Activated CD4-positive, alpha-beta T cell treated with anti-CD3 and anti-CD28 coated beads, Interleukin-10, Interleukin-2, amounts not matched to agents 100 ng/mL and 50 ng/mL, durations not matched to agents 16 hours and 8 hours (primary cell): ENCODE data around the gene ELFN2.

ENCODE experiments used
- DNase-seq: peaks from one replicate; pipeline ENCODE4 v3.0.0-alpha.2; 2020

Gene ELFN2

GRCh38 chr22:37454857-37455686 lies 27.8 kb upstream of the ELFN2 start:
- DNase-seq: no peak

DNA sequence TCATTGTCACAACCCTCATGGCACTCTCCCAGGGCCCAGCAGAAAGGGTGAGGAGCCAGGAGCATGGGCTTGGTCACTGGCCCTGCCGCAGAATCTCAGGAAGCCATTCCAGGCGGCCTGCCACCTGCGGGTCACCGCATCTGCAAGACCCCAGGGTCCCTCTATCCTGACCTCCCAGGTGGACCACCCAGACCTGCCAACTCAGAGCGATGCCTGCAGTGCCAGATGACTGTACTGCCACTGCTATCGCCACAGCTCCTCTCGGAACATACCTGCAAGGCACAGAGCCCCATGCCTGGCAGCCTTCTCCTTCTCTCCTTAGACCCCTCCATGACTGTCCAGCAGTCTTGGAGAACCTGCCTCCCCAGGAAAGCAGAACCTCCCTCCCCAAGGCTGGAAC lies 26.4 kb upstream of the ELFN2 start:
- no peak for DNase-seq

GRCh38 chr22:37451218-37451617 lies 23.9 kb upstream of the ELFN2 start:
- no peak for DNase-seq

- no peak for DNase-seq
These were observed 22.2 kb upstream of the ELFN2 start for GRCh38 chr22:37449331-37450001.

GRCh38 chr22:37448516-37449127 lies 21.3 kb upstream of the ELFN2 start:
- DNase-seq: no peak

- no peak for DNase-seq
These were observed 18.2 kb upstream of the ELFN2 start for GRCh38 chr22:37445501-37445900.

DNA sequence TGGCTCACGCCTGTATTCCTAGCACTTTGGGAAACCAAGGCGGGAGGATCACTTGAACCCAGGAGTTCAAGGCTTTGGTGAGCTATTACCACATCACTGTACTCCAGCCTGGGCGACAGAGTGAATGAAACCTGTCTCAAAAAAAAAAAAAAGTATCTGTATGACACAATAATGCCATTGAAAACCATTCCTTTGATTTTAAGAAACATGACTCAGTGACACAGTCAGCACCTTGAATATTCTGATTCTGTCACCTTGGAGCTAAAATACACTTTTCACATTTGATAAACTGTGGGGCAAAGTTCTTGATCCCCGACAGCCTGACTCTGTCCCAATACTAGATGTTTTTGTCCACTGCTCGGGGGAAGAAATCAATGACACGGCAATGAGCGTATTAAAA lies 16.7 kb upstream of the ELFN2 start:
- no peak for DNase-seq

GRCh38 chr22:37443086-37443485 lies 15.8 kb upstream of the ELFN2 start:
- DNase-seq: no peak

- peak; percentile 60 for DNase-seq
These were observed 15.3 kb upstream of the ELFN2 start for GRCh38 chr22:37442537-37442936.

DNA sequence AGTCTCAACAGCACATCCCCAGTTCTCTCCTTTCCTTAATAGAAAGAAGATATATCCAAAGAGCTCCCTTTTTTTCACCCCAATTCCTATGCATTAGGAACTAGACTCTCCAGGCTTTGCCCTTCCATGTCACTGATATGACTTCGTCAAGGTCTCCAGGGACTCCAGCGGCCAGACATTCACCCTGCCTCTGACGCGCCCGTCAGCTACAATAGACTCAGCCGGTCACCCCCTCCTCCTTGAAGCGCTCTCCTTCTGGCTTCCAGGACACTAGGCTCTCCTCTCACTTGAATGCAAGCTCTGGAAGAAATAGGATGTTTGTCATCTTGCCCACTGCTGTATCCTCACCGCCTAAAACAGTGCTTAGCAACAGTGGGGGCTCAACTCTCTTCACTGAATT lies 14.9 kb upstream of the ELFN2 start:
- no peak for DNase-seq

DNA sequence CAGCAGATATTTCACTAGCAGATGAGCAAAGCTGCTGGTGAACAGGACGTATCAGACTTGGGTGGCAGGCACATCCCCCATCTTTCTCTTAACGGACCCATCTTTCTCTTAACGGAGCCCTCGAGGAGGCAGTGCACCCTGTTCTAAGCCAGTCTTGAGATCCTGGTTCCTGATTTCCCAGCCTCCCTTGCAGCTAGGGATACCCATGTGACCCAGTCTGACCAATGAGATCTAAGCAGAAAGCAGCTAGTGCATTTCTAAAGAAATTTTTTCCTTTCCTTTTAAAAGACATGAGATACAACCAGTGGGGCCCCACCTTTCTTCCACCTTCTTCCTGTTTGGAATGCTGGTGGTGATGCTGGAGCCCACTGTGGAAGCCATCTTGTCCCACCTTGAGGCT lies 13.6 kb upstream of the ELFN2 start:
- DNase-seq: no peak

- no peak for DNase-seq
These were observed 12.1 kb upstream of the ELFN2 start for GRCh38 chr22:37439347-37439746.

DNA sequence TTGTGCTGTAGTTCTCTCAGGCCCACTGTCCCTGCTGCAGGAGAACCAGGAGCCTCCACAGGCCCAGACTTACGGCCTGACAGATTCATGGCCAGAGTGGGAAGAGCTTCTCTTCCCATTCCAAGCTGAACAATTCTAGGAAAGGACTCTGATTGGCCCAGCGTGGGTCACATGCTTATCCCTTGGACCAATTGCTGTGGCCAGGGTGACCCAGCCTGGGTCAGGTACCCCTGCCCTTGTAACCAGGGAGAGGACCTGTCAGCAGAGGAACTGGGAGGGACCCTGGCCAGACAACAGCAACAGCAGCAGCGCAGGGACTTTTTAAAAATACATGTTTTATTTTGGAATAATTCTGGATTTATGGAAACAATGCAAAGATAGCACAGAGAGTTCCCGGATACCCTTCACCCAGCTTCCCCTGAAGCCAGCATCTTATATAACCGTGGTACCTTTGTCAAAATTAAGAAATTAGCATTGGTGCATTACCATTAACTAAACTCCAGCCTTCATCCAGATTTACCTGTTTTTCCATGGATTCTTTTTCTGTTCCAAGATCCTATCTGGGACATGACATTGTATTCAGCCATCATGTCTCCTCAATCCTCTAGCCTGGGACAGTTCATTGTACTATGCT lies 8.8 kb upstream of the ELFN2 start:
- no peak for DNase-seq

- DNase-seq: no peak
These were observed 6.5 kb upstream of the ELFN2 start for GRCh38 chr22:37433786-37434185.

GRCh38 chr22:37432708-37433054 lies 5.4 kb upstream of the ELFN2 start:
- no peak for DNase-seq

DNA sequence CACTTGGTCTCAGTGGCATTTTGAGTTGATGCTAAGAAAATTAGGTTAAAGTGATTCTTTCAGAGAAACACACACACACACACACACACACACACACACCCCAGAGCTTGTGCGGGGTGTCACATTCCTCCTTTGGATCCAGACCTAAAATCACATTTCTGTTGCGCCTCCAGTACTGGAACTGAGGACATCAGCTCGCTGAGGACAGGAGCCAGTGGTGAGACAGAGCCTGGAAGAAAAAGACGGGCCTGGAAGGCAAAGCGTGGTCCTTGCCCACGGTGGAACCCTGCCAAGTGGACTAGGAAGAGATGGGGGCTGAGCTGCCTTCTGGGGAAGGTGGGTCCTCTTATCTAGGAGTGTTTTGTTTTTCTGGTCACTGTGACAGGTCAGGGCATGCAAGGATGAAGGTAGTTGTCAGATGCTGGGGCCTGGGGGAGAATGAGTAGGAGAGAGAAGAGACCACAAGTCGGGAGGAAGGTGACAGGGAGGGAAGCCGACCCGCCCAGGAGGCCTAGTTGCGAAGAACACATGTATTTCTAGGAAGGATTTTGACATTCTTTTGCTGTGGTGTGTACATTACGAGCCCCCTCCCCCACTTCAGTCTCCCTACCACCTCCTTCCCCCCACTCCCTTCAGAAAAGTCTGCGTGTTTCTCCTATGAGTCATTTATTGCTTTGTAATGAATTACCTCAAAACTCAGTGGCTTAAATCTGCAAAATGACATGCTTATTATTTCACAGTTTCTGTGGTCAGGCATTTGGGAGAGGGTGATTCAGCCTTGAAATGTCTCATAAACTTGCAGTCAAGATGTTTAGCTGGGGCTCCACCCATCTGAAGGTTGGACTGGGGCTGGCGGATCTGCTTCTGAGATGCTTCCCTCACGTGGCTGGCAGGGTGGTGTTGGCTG lies 4.8 kb upstream of the ELFN2 start:
- DNase-seq: peak; percentile 88

DNA sequence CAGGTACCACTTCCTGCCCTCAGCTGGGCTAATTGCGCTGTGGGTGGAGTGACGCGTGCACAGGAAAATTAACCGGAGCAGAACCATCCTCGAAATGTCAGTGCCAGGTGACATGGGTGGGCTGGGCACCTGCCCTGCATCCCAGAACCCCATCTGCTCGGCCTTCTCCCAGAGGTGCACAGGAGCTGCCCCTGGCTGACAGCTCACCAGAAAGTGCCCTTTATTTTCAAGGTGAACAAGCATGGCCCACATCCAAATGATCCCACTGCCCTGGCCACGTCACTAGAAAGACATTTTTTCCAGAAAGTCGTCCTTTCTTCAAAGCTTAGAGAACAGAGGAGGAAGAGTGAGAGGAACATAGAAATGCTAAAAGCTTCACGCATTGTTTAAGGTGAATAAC lies 4.1 kb upstream of the ELFN2 start:
- DNase-seq: no peak

GRCh38 chr22:37430941-37431340 lies 3.7 kb upstream of the ELFN2 start:
- DNase-seq: no peak

DNA sequence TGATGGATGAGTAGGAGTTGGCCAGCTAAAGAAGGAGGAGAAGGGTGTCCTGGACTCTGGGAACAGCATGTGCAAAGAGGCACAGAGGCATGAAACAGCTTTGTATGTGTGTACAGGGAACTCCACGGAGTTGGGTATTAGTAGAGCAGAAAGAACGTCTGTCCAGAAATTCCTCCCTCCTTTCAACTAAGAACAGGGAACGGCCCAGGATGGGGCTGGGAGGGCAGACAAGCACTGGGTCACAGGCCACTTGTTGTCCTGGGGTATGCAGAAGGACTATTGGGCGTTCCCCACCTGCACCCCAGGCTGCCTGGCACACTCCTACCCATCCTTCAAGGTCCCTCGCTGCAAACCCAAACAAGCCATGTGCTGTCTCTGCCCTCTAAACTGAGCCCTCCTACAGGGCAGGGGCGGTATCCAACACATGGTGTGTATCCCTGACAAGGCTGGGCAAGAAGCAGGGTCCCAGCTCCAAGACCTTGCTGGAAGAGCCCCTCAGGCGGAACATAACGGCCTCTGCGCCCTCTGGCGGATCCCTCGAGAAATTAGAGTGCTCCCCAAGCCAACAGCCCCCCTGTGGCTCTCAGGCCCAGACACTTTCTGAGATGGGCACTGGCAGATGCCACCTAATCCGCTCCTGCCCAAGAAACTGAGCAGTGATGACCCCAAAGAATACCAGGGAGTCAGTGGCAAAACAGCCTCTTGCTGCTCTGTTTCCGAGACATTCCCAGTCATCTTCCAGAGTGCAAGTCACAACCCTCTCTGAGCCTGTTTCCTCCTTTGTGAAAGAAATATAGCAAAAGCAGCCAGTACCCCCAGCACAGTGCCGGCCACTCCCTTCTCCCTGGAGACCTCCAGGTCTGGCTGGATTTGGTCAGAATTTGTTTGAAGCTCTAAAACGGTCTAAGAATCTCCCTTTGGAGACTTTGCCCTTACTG lies 1.6 kb upstream of the ELFN2 start:
- peak; percentile 63 for DNase-seq

DNA sequence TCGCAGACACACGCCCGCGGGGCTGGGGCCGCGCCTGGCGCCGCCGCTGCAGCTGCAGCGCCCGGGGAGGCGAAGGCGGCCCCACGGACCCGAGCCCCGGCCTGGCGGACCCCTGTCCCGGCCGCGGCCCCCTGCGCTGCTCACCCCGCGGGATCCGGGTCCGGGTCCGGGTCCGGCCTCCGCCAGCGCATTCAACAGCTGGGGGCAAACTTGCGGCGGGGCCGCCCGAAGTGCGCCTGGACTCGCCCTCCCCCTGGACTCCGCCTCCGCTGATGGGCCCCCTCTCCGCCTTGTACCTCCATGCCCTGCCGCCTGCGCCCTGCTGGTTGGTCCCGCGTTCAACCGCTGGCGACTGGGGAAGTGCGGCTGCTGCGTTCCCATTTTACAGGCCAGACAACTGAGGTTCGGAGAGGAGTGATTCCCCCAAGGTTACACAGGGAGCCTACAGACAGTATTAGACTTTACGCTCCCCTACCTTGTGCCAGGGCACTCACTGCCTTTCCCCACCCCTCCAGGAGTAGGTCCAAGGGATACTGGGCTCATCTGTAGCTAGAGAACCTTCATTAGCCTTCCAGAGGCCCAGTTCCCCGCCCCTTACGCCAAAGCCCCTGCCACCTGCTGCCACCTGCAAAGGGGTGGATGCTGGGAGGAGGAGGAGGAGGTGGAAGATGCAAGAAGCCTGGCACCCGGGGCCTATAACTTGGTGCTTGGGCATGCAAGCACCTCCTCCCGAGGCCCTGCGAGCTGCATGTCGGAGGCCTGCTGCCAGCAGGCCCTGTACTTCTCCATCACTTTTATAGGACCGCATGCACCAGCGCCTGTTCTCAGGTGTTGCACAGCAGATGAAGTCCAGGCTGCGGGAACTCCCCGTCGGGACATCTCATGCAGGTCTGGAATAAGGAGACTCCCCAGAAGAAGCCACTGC lies 694 bp upstream of the ELFN2 start:
- DNase-seq: no peak
